ENCODE results near the gene RAB31.

RAB31 gene

DNA sequence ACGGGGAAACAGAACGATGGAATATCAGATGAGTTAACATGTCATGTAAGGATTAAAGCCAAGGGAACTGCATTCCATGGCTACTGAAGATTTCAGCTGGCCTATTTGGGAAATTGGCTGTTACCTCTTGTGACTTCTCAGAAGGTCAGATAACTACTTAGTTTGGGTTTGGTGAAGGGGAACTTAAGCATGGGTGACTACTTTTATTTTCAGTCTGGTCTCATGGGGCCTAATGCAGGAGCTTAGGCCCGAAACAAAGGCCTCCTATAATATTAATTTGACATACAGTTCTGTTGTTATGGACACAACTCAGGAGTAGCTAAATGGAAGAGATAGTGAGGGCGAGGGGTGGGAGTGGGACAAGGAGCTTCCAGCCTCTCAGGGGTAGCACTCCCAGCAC is 133.7 kb downstream of the RAB31 start:
- Histone ChIP-seq H3K9me3 (ENCODE audit: low read length) (no peaks in the 10 kb centered on the region), H3K9me2 (ENCODE audit: low read depth, low read length) (no peaks in the 10 kb centered on the region), H3K36me3 (ENCODE audit: insufficient read depth, low read length) (no peaks in the 10 kb centered on the region), H3K27me3 (ENCODE audit: insufficient read depth, low read length) (no peaks in the 10 kb centered on the region), H3K4me2 (ENCODE audit: low read length) (no peak overlapping the region), H2AFZ (ENCODE audit: low read length) (no peak overlapping the region), H4K20me1 (ENCODE audit: insufficient read depth, low read length) (no peaks in the 10 kb centered on the region), H3F3A (ENCODE audit: insufficient read depth, low read length) (no peaks in the 10 kb centered on the region), H3K27ac (ENCODE audit: low read depth, low read length, poor library complexity, severe bottlenecking) (no peak overlapping the region), H3K4me3 (ENCODE audit: low read depth, low read length, poor library complexity, severe bottlenecking) (no peak overlapping the region), H3K4me1 (ENCODE audit: insufficient read depth, low read length, severe bottlenecking) (no peaks in the 10 kb centered on the region), H3K9ac (ENCODE audit: low read length) (no peak overlapping the region), H3K79me2 (ENCODE audit: insufficient read depth, low read length) (no peaks in the 10 kb centered on the region)
- TF ChIP-seq CTCF (IDR thresholded peaks at IDR 0.05; ENCODE audit: low read length) (no peak), EZH2 (IDR thresholded peaks at IDR 0.05; ENCODE audit: borderline replicate concordance, low read length) (no peak)

DNA sequence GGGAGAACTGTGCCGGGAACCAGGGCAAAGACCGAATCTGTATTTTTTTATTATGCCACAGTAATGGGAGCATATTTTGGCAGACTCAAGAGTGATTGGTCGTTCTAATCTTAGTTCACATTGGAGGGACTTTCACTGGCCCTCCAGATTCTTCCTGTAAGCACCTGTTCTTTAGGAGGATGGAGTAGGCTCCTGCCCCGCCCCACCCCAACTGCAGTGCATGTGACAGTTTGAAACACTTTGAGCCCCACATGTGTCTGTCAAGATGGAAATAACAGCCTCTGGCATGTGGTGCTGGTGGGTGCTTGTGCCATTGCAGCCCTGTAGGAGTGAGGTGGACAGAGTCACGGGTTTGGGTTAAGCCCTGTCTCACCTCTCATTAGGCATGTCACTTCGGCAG is 134.3 kb downstream of the RAB31 start:
- H3F3A ChIP-seq (ENCODE audit: insufficient read depth, low read length): no peaks in the 10 kb centered on the region
- no peaks in the 10 kb centered on the region for H3K4me1 ChIP-seq (ENCODE audit: insufficient read depth, low read length, severe bottlenecking)
- no peak overlapping the region for H3K4me2 ChIP-seq (ENCODE audit: low read length)
- no peak overlapping the region for H3K4me3 ChIP-seq (ENCODE audit: low read depth, low read length, poor library complexity, severe bottlenecking)
- H3K9ac ChIP-seq (ENCODE audit: low read length): no peak overlapping the region
- H3K9me3 ChIP-seq (ENCODE audit: low read length): no peaks in the 10 kb centered on the region
- no peak overlapping the region for H3K27ac ChIP-seq (ENCODE audit: low read depth, low read length, poor library complexity, severe bottlenecking)
- H3K79me2 ChIP-seq (ENCODE audit: insufficient read depth, low read length): no peaks in the 10 kb centered on the region
- no peaks in the 10 kb centered on the region for H3K36me3 ChIP-seq (ENCODE audit: insufficient read depth, low read length)
- no peaks in the 10 kb centered on the region for H4K20me1 ChIP-seq (ENCODE audit: insufficient read depth, low read length)
- H3K9me2 ChIP-seq (ENCODE audit: low read depth, low read length): no peaks in the 10 kb centered on the region
- no peak for TF ChIP-seq EZH2 (IDR thresholded peaks at IDR 0.05; ENCODE audit: borderline replicate concordance, low read length)
- no peak for TF ChIP-seq CTCF (IDR thresholded peaks at IDR 0.05; ENCODE audit: low read length)
- no peaks in the 10 kb centered on the region for H3K27me3 ChIP-seq (ENCODE audit: insufficient read depth, low read length)
- H2AFZ ChIP-seq (ENCODE audit: low read length): no peak overlapping the region

DNA sequence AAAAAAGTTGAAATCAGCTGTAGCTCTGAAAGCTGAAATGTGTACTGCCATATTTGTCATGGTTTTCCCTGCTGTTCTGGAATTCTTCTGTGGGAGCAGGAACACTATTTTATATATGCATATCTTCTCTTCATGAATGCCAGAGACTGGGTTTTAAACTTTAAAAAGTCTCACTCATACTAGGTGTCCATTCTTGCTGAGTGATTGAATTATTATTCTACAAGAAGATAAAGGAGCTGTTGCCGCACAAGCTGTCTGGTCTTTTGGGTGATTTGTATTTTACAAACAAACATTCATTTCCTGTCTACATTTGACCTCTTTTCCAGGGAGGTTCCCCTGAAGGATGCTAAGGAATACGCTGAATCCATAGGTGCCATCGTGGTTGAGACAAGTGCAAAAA is 137.2 kb downstream of the RAB31 start:
- H3K36me3 ChIP-seq (ENCODE audit: insufficient read depth, low read length): no peaks in the 10 kb centered on the region
- no peaks in the 10 kb centered on the region for H3K79me2 ChIP-seq (ENCODE audit: insufficient read depth, low read length)
- no peaks in the 10 kb centered on the region for H3K27me3 ChIP-seq (ENCODE audit: insufficient read depth, low read length)
- H3F3A ChIP-seq (ENCODE audit: insufficient read depth, low read length): no peaks in the 10 kb centered on the region
- no peaks in the 10 kb centered on the region for H3K4me1 ChIP-seq (ENCODE audit: insufficient read depth, low read length, severe bottlenecking)
- H3K4me3 ChIP-seq (ENCODE audit: low read depth, low read length, poor library complexity, severe bottlenecking): no peak overlapping the region
- H2AFZ ChIP-seq (ENCODE audit: low read length): no peak overlapping the region
- H3K4me2 ChIP-seq (ENCODE audit: low read length): no peak overlapping the region
- H3K9ac ChIP-seq (ENCODE audit: low read length): no peak overlapping the region
- no peaks in the 10 kb centered on the region for H3K9me2 ChIP-seq (ENCODE audit: low read depth, low read length)
- H3K27ac ChIP-seq (ENCODE audit: low read depth, low read length, poor library complexity, severe bottlenecking): no peak overlapping the region
- no peaks in the 10 kb centered on the region for H4K20me1 ChIP-seq (ENCODE audit: insufficient read depth, low read length)
- H3K9me3 ChIP-seq (ENCODE audit: low read length): no peaks in the 10 kb centered on the region
- TF ChIP-seq EZH2 (IDR thresholded peaks at IDR 0.05; ENCODE audit: borderline replicate concordance, low read length): no peak
- TF ChIP-seq CTCF (IDR thresholded peaks at IDR 0.05; ENCODE audit: low read length): no peak
